Breast epithelium (tissue), 4 donors: ENCODE data around the gene UNC50. TPM values are rescaled to one million over a fixed set of nuclear protein-coding genes. Genes with fewer than 3 reads are reported as not detected.
"Not testable (repeated sequence)": the region's sequence is repeated elsewhere in the genome, so short reads cannot be mapped to it uniquely, and the experiment has no call there.

Experiments
- DNase-seq, 2 donors: peaks; one replicate each; pipeline ENCODE4 v3.0.0-alpha.2; 2019; ENCODE audit warnings: low spot score in 2 of 2
- H3K27ac ChIP-seq, 2 donors: fragments of 200-600 bp; sonication (generic) in 1 of 2; one replicate each; pipeline ENCODE4 v1.5.1; 2016 to 2019; ENCODE audit warnings: mild to moderate bottlenecking in 1 of 2
- H3K27me3 ChIP-seq, 2 donors: fragments of 200-600 bp; sonication (generic) in 1 of 2; one replicate each; pipeline versions ENCODE4 v1.5.1 to v1.6.0; 2017 to 2019; ENCODE audit warnings: control low read depth in 1 of 2, mild to moderate bottlenecking in 1 of 2
- H3K36me3 ChIP-seq: fragments of 200-600 bp; one replicate; pipeline ENCODE4 v1.5.1; 2019
- H3K4me1 ChIP-seq, 2 donors: fragments of 200-600 bp; sonication (generic); one replicate each; pipeline ENCODE4 v1.5.1; 2016 to 2019; ENCODE audit warnings: control low read depth in 1 of 2
- H3K4me3 ChIP-seq, 3 donors: fragments of 200-600 bp; sonication (generic); 1 replicate in 2 of 3; 2 replicates in 1 of 3; pipeline ENCODE4 v1.5.1; 2016 to 2019; ENCODE audit warnings: mild to moderate bottlenecking in 3 of 3, moderate library complexity in 2 of 3
- H3K9me3 ChIP-seq, 2 donors: fragments of 200-600 bp; sonication (generic) in 1 of 2; one replicate each; pipeline ENCODE4 v1.5.1; 2016 to 2019; ENCODE audit warnings: control low read depth in 1 of 2
- CTCF ChIP-seq, 3 donors: fragments of 450-650 bp; IDR thresholded peaks; one replicate each; pipeline ENCODE4 v1.5.1; 2016 to 2017; ENCODE audit warnings: antibody characterized with exemption in 3 of 3, mild to moderate bottlenecking in 3 of 3, moderate library complexity in 3 of 3
- POLR2A ChIP-seq: fragments of 450-650 bp; IDR thresholded peaks from one replicate; pipeline ENCODE4 v1.6.1; 2016; ENCODE audit warnings: antibody characterized with exemption, mild to moderate bottlenecking, moderate library complexity
- POLR2AphosphoS5 ChIP-seq, 3 donors: sonication (generic); formaldehyde crosslinking; IDR thresholded peaks; one replicate each; pipeline ENCODE4 v1.6.1; 2017; ENCODE audit warnings: antibody characterized with exemption in 3 of 3
- intact Hi-C: fragments of 100-400 bp; cut with DNase I; formaldehyde crosslinking; loops from one replicate; pipeline ENCODE4 v1.15.1; 2023; ENCODE audit warnings: low total_unique reads
- total RNA-seq, 3 donors: library from RNA; depleted of rRNA; stranded (reverse); fragments of >200 nt; gene quantifications; one replicate each; pipeline ENCODE4 v1.1.0, GENCODE V29; 2016

UNC50 gene
- total RNA-seq, 3 donors from 2014 or later, result 51.8 to 75.2 (median 67.4) TPM

- no peak overlapping the region for H3K27ac ChIP-seq
- intact Hi-C loops, result no loop called here
Observed at GRCh38 chr2:98654699-98655495, 46.5 kb downstream of the UNC50 start.

GRCh38 chr2:98656800-98657199 is 48.4 kb downstream of the UNC50 start:
- Histone ChIP-seq H3K9me3 (no peaks in the 10 kb centered on the region), H3K27me3 (no peaks in the 10 kb centered on the region), H3K4me1 (no peaks in the 10 kb centered on the region), H3K4me3 (no peak overlapping the region), H3K27ac (no peak overlapping the region), H3K36me3 (no peaks in the 10 kb centered on the region)
- TF ChIP-seq CTCF (IDR thresholded peaks at IDR 0.05) (no peak), POLR2AphosphoS5 (IDR thresholded peaks at IDR 0.05) (no peak), POLR2A (no peak)
- intact Hi-C loops, result no loop called here
- no peak for DNase-seq

More at GRCh38 chr2:98654699-98655495, 46.5 kb downstream of the UNC50 start:
- Histone ChIP-seq H3K36me3 (no peaks in the 10 kb centered on the region), H3K9me3 (no peaks in the 10 kb centered on the region), H3K4me1 (no peaks in the 10 kb centered on the region), H3K27me3 (no peaks in the 10 kb centered on the region), H3K4me3 (no peak overlapping the region)
- no peak for DNase-seq
- no peak for TF ChIP-seq POLR2AphosphoS5 (IDR thresholded peaks at IDR 0.05)
- no peak for TF ChIP-seq CTCF (IDR thresholded peaks at IDR 0.05)
- no peak for TF ChIP-seq POLR2A

GRCh38 chr2:98658816-98659490 is 50.6 kb downstream of the UNC50 start:
- Histone ChIP-seq H3K27me3 (no peaks in the 10 kb centered on the region), H3K4me3 (no peak overlapping the region), H3K9me3 (no peaks in the 10 kb centered on the region), H3K36me3 (no peaks in the 10 kb centered on the region), H3K4me1 (no peaks in the 10 kb centered on the region), H3K27ac (no peak overlapping the region)
- no peak for DNase-seq
- intact Hi-C loops, result no loop called here
- TF ChIP-seq CTCF (IDR thresholded peaks at IDR 0.05) (no peak), POLR2A (no peak), POLR2AphosphoS5 (IDR thresholded peaks at IDR 0.05) (no peak)

GRCh38 chr2:98659491-98659840 is 51.1 kb downstream of the UNC50 start:
- H3K4me1 ChIP-seq, H3K27ac ChIP-seq, H3K9me3 ChIP-seq, H3K36me3 ChIP-seq, intact Hi-C loops, H3K4me3 ChIP-seq, DNase-seq, H3K27me3 ChIP-seq: not testable (repeated sequence)

GRCh38 chr2:98663511-98664090 is 55.2 kb downstream of the UNC50 start:
- TF ChIP-seq POLR2AphosphoS5 (IDR thresholded peaks at IDR 0.05), result no peak
- no peak for TF ChIP-seq CTCF (IDR thresholded peaks at IDR 0.05)
- no peak for TF ChIP-seq POLR2A
- H3K9me3 ChIP-seq, result no peaks in the 10 kb centered on the region
- DNase-seq, result no peak
- H3K36me3 ChIP-seq, result no peaks in the 10 kb centered on the region
- H3K4me3 ChIP-seq, result no peak overlapping the region
- intact Hi-C loops, result no loop called here
- H3K27me3 ChIP-seq, result no peaks in the 10 kb centered on the region
- H3K4me1 ChIP-seq, result no peaks in the 10 kb centered on the region
- H3K27ac ChIP-seq, result no peak overlapping the region
